Measurements from ENCODE around the gene BANK1. TPM values are rescaled to one million over a fixed set of nuclear protein-coding genes. Genes with fewer than 3 reads are reported as not detected.

Gene BANK1
- total RNA-seq, 1 experiment from 2014 or later: 1.1 TPM

- H2BK20ac ChIP-seq (ENCODE audit: low read depth, low read length, poor library complexity, severe bottlenecking): no peak overlapping the region
- no peak overlapping the region for H3K23ac ChIP-seq (ENCODE audit: insufficient read length, low read depth, low read length)
- no peak overlapping the region for H2BK120ac ChIP-seq (ENCODE audit: low read depth, low read length, poor library complexity, severe bottlenecking)
- no peaks in the 10 kb centered on the region for H3K9me3 ChIP-seq (ENCODE audit: control insufficient read depth, low read depth, low read length)
- H2BK12ac ChIP-seq (ENCODE audit: insufficient read length, low read depth, low read length): no peak overlapping the region
- TF ChIP-seq CTCF (conservative IDR thresholded peaks at IDR 0.05): no peak
- no peak overlapping the region for H2BK5ac ChIP-seq (ENCODE audit: insufficient read length, low read length)
- no peak overlapping the region for H3K56ac ChIP-seq (ENCODE audit: insufficient read length, low read depth, low read length)
- H3K14ac ChIP-seq (ENCODE audit: insufficient read depth, low read length): no peak overlapping the region
- H4K20me1 ChIP-seq (ENCODE audit: control insufficient read depth, insufficient read depth, insufficient read length): no peaks in the 10 kb centered on the region
- no peak overlapping the region for H4K91ac ChIP-seq (ENCODE audit: insufficient read length, low read depth, low read length)
- no peak overlapping the region for H2AK5ac ChIP-seq (ENCODE audit: insufficient read length, low read length)
- no peaks in the 10 kb centered on the region for H3K4me1 ChIP-seq (ENCODE audit: insufficient read depth, low read length)
- H3T11ph ChIP-seq (ENCODE audit: low read length): no peak overlapping the region
- no peaks in the 10 kb centered on the region for H3K79me2 ChIP-seq (ENCODE audit: insufficient read depth, low read length)
- no peak overlapping the region for H2AFZ ChIP-seq (ENCODE audit: low read length)
- H3K4ac ChIP-seq (ENCODE audit: low read depth, low read length): no peak overlapping the region
- Mint-ChIP-seq H3K4me3 (no peak overlapping the region), H3K27me3 (ENCODE audit: low read depth) (no peaks in the 10 kb centered on the region), H3K9me3 (no peaks in the 10 kb centered on the region), H3K27ac (no peak overlapping the region), H3K4me1 (peaks cover 3 to 7% of the 10 kb centered on the region in 2 experiments; a peak in 1 of 4 replicates), H3K36me3 (ENCODE audit: insufficient read depth in 1 of 3, low read depth in 3 of 3) (no peaks in the 10 kb centered on the region)
- H4K5ac ChIP-seq (ENCODE audit: insufficient read length, low read depth, low read length): no peak overlapping the region
- no peak for DNase-seq
- H3K27me3 ChIP-seq (ENCODE audit: insufficient read depth, low read length): no peaks in the 10 kb centered on the region
- WGBS (ENCODE audit: extremely low coverage, insufficient read length, low lambda C conversion rate): no CpG with 5 or more reads among the region's 1 CpG
- H3K27ac ChIP-seq (ENCODE audit: insufficient read length, low read depth, low read length): no peak overlapping the region
- no peak overlapping the region for H3K4me2 ChIP-seq (ENCODE audit: insufficient read depth, insufficient read length, low read length)
- H3K18ac ChIP-seq (ENCODE audit: insufficient read length, low read depth, low read length): no peak overlapping the region
- H4K8ac ChIP-seq (replicated peaks; ENCODE audit: insufficient read length, low read depth, low read length): no peak overlapping the region
- H3K23me2 ChIP-seq (ENCODE audit: insufficient read length, low read depth, low read length, poor library complexity, severe bottlenecking): no peaks in the 10 kb centered on the region
- H3K79me1 ChIP-seq (ENCODE audit: insufficient read depth, low read depth, low read length, poor library complexity, severe bottlenecking): no peaks in the 10 kb centered on the region
- no peak overlapping the region for H3K9ac ChIP-seq (ENCODE audit: extremely low read depth, insufficient read length, low read length)
- no peak overlapping the region for H2BK15ac ChIP-seq (ENCODE audit: low read depth, low read length)
These were observed 62.5 kb downstream of the BANK1 start for GRCh38 chr4:101853028-101853427.

Data from H9 (cell line).